IMR-90 (cell line): ENCODE results near the gene POM121.
"Not testable (repeated sequence)": the region's sequence is repeated elsewhere in the genome, so short reads cannot be mapped to it uniquely, and the experiment has no call there.

Source experiments
- CEBPB ChIP-seq: IDR thresholded peaks from 2 replicates; pipeline ENCODE4 v1.6.1; 2012; ENCODE audit warnings: low read depth, low read length, improper control_type of control experiment
- FOS ChIP-seq: fragments of 150-350 bp; IDR thresholded peaks from 2 replicates; pipeline ENCODE4 v1.6.1; 2016; ENCODE audit warnings: low read depth, low read length
- MXI1 ChIP-seq: IDR thresholded peaks from 2 replicates; pipeline ENCODE4 v1.6.1; 2012; ENCODE audit warnings: low read depth, mild to moderate bottlenecking, low read length, moderate library complexity, borderline replicate concordance
- POLR2A ChIP-seq: IDR thresholded peaks from 2 replicates; pipeline ENCODE4 v1.6.1; 2012; ENCODE audit warnings: mild to moderate bottlenecking, low read depth, low read length
- RAD21 ChIP-seq: IDR thresholded peaks from 2 replicates; pipeline ENCODE4 v1.6.1; 2012; ENCODE audit warnings: low read length, improper control_type of control experiment
- RFX5 ChIP-seq: IDR thresholded peaks from 2 replicates; pipeline ENCODE4 v1.8.0; 2012; ENCODE audit warnings: low read depth, mild to moderate bottlenecking, low read length, moderate library complexity
- TF ChIP-seq, protein P1 (sequence below): conservative IDR thresholded peaks from 2 replicates; pipeline ENCODE4 v1.5.1; 2012; ENCODE audit warnings: mild to moderate bottlenecking, low read depth, low read length, improper control_type of control experiment
- TF ChIP-seq, protein P2 (sequence below): fragments of 150-350 bp; IDR thresholded peaks from 2 replicates; pipeline ENCODE4 v1.6.1; 2017; ENCODE audit warnings: mild to moderate bottlenecking, antibody characterized with exemption, low read length, low read depth

DNA sequence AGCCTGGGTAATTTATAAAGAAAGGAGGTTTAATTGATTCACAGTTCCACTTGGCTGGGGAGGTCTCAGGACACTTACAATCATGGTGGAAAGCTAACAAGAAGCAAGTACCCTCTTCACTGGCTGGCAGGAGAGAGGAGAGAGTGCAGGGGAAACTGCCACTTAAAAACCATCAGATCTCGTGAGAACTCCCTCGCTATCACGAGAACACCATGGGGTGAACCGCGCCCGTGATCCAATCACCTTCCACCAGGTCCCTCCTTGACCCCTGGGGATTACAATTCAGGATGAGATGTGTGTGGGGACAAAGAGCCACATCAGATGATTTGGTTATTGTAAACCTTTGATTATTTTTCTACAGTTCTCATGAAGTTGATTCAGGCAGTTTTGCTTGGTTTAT lies 20.2 kb upstream of the POM121 start:
- TF ChIP-seq, protein P1, sequence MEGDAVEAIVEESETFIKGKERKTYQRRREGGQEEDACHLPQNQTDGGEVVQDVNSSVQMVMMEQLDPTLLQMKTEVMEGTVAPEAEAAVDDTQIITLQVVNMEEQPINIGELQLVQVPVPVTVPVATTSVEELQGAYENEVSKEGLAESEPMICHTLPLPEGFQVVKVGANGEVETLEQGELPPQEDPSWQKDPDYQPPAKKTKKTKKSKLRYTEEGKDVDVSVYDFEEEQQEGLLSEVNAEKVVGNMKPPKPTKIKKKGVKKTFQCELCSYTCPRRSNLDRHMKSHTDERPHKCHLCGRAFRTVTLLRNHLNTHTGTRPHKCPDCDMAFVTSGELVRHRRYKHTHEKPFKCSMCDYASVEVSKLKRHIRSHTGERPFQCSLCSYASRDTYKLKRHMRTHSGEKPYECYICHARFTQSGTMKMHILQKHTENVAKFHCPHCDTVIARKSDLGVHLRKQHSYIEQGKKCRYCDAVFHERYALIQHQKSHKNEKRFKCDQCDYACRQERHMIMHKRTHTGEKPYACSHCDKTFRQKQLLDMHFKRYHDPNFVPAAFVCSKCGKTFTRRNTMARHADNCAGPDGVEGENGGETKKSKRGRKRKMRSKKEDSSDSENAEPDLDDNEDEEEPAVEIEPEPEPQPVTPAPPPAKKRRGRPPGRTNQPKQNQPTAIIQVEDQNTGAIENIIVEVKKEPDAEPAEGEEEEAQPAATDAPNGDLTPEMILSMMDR, result not testable (repeated sequence)
- TF ChIP-seq FOS, POLR2A, RAD21, RFX5, CEBPB, MXI1: not testable (repeated sequence)
- TF ChIP-seq, protein P2, sequence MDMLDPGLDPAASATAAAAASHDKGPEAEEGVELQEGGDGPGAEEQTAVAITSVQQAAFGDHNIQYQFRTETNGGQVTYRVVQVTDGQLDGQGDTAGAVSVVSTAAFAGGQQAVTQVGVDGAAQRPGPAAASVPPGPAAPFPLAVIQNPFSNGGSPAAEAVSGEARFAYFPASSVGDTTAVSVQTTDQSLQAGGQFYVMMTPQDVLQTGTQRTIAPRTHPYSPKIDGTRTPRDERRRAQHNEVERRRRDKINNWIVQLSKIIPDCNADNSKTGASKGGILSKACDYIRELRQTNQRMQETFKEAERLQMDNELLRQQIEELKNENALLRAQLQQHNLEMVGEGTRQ, result not testable (repeated sequence)
